Psoas muscle (tissue), 8 donors: ENCODE results near the gene PSG7. TPM values are rescaled to one million over a fixed set of nuclear protein-coding genes. Genes with fewer than 3 reads are reported as not detected.
A peak's percentile ranks its signal among the peaks of the same experiment; 100 is the strongest.
"Not testable (repeated sequence)": the region's sequence is repeated elsewhere in the genome, so short reads cannot be mapped to it uniquely, and the experiment has no call there.

Source experiments
- ATAC-seq, 4 donors: fragments of 200-7000 bp; cut with Tn5 transposase; one replicate each; pipeline ENCODE4 v1.9.1; 2020; ENCODE audit warnings: moderate library complexity in 3 of 4, mild to moderate bottlenecking in 2 of 4
- DNase-seq, 2 donors: peaks; one replicate each; pipeline ENCODE4 v3.0.0-alpha.2; 2020
- H3K27ac ChIP-seq: fragments of 200-600 bp; one replicate; pipeline ENCODE4 v1.8.0; 2022
- H3K27me3 ChIP-seq, 3 donors: fragments of 200-600 bp in 1 of 3; one replicate each; pipeline versions ENCODE4 v1.6.1 to v1.8.0; 2013 to 2022; ENCODE audit warnings: low read length in 2 of 3, mild to moderate bottlenecking in 2 of 3, moderate library complexity in 1 of 3; ENCODE audit not compliant: insufficient read depth in 3 of 3
- H3K36me3 ChIP-seq, 2 donors: fragments of 200-600 bp in 1 of 2; one replicate each; pipeline versions ENCODE4 v1.6.1 to v1.8.0; 2013 to 2022; ENCODE audit warnings: low read depth in 1 of 2, mild to moderate bottlenecking in 1 of 2, moderate library complexity in 1 of 2; ENCODE audit not compliant: insufficient read depth in 1 of 2
- H3K4me1 ChIP-seq: fragments of 200-600 bp; one replicate; pipeline ENCODE4 v1.8.0; 2022
- H3K4me3 ChIP-seq: fragments of 200-600 bp; one replicate; pipeline ENCODE4 v1.8.0; 2022; ENCODE audit warnings: mild to moderate bottlenecking
- H3K9me3 ChIP-seq: fragments of 200-600 bp; one replicate; pipeline ENCODE4 v1.8.0; 2022
- WGBS, 3 donors: extraction: QIAGEN DNeasy Blood & Tissue Kit; methylation state at CpG; one replicate each; pipeline versions ENCODE4 v1.1.6 to v1.1.7; 2013; 5-methylcytosine and 5-hydroxymethylcytosine counted together
- intact Hi-C, 2 donors: fragments of 100-400 bp; cut with DNase I; formaldehyde crosslinking; loops; one replicate each; pipeline versions ENCODE4 v1.11.0 to v1.14.2; 2022
- polyA plus RNA-seq, 3 donors: library from polyadenylated mRNA; stranded (reverse); fragments of 200-250 nt; gene quantifications; one replicate each; pipeline ENCODE4 v1.2.3, GENCODE V29; 2013
- total RNA-seq, 4 donors: library from RNA; stranded (reverse); fragmentation: NEBNext Ultra II Directional in 2 of 4; extraction: Animal tissue kit (Norgen Biotek cat#: 25700) in 2 of 4; gene quantifications; one replicate each; pipeline versions ENCODE4 v1.2.1 to v1.2.4, GENCODE V29; 2021 to 2023
- TF ChIP-seq, protein P1 (sequence below): fragments of 200-600 bp; IDR thresholded peaks from one replicate; pipeline ENCODE4 v1.8.0; 2022; ENCODE audit warnings: antibody characterized with exemption
- donor health status: healthy with polysubstance abuse.
- donor health status: DM: no; HTN: no; CAD: no; lungs with moderate emphysema.
- donor health status: Bipolar disorder and iron deficiency.
- donor health status: healthy.
- donor health status: DM: yes; HTN: yes; CAD: no.
- donor health status: DM: no; HTN: no; CAD: no.
- donor health status: DM: no; HTN: no; CAD: no.
- donor health status: DM: yes; HTN: yes; CAD: no.

The PSG7 gene
- total and polyA plus RNA-seq, 7 donors = 0.01 TPM; not detected in 6

DNA sequence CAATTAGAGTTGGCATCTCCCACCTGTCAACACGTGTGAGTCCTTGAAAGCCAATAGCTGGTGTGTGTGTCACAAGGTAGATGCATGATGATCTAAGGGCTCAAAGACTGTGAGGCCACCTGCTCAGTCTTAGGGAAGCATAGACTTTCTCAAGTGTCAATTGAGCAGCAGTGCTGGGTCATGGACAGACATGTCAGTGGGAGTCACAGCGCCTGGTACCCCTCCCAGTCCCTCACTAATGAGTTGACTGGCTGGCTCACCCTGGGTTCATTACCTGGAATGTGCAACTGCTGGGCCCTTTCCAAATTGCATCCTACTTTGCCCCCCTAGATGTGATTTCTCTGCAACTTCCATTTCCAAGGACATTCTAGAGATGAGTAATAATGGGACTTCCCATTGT, 10.2 kb downstream of the PSG7 start:
- Histone ChIP-seq H3K4me1 (no peaks in the 10 kb centered on the region), H3K27ac (no peak overlapping the region), H3K36me3 (no peaks in the 10 kb centered on the region), H3K27me3 (no peaks in the 10 kb centered on the region), H3K9me3 (no peaks in the 10 kb centered on the region), H3K4me3 (no peak overlapping the region)
- WGBS, 3 donors = 55 to 58% (median 55%) methylated on average over 2 of the region's 2 CpGs
- DNase-seq (no peak), ATAC-seq (no peak)
- TF ChIP-seq, protein P1, sequence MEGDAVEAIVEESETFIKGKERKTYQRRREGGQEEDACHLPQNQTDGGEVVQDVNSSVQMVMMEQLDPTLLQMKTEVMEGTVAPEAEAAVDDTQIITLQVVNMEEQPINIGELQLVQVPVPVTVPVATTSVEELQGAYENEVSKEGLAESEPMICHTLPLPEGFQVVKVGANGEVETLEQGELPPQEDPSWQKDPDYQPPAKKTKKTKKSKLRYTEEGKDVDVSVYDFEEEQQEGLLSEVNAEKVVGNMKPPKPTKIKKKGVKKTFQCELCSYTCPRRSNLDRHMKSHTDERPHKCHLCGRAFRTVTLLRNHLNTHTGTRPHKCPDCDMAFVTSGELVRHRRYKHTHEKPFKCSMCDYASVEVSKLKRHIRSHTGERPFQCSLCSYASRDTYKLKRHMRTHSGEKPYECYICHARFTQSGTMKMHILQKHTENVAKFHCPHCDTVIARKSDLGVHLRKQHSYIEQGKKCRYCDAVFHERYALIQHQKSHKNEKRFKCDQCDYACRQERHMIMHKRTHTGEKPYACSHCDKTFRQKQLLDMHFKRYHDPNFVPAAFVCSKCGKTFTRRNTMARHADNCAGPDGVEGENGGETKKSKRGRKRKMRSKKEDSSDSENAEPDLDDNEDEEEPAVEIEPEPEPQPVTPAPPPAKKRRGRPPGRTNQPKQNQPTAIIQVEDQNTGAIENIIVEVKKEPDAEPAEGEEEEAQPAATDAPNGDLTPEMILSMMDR = no peak
- intact Hi-C loops = no loop called here

DNA sequence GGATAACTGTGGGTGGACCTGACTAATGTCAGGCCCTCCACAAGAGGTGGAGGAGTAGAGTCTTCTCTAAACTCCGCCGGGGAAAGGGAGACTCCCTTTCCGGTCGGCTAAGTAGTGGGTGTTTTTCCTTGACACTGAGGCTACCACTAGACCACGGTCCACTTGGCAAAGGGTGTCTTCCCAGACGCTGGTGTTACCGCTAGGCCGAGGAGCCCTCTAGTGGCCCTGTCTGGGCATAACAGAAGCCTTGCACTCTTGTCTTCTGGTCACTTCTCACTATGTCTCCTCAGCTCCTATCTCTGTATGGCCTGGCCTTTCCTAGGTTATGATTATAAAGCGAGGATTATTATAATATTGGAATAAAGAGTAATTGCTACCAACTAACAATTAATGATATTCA, 13.9 kb downstream of the PSG7 start:
- peak in 1 of 2 donors; percentile 25 for DNase-seq
- H3K4me3 ChIP-seq, H3K4me1 ChIP-seq, H3K27me3 ChIP-seq, ATAC-seq, H3K27ac ChIP-seq, H3K9me3 ChIP-seq, intact Hi-C loops, H3K36me3 ChIP-seq: not testable (repeated sequence)
- WGBS, 3 donors = 38 to 46% (median 38%) methylated on average over 9 of the region's 9 CpGs

DNA sequence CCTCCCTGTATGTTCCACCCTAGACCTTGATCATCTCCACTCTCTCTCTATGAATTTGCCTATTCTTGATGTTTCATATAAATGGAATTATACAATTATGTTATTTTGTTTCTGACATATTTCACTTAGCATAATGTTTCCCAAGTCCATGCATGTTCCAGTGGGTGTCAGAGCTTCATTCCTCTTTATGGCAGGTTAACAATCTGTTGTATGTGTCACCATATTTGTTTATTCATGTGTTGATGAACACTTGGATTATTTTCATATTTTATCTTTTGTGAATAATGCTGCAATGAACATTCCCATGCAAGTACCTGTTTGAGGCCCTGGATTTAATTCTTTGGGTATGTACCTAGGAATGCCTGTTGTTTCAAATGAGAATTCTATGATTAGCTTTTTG, 16.0 kb downstream of the PSG7 start:
- intact Hi-C loops = not testable (repeated sequence)

DNA sequence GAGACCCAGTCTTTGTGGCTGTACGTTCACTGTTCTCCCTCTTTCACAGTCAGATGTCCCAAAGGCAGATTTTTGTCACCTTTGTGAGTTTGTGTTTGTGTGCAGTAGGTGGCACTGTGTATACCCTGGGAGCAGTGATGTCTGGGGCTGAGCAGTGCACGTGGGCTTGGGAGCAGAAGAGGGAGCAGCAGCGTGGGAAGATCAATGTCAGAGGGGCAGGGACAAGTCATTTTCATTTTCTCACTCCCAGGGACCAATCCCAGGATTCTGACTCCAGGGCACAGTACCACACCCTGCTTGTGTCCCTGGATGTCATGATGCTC, 17.3 kb downstream of the PSG7 start:
- Histone ChIP-seq H3K27ac (no peak overlapping the region), H3K36me3 (no peaks in the 10 kb centered on the region), H3K4me1 (no peaks in the 10 kb centered on the region), H3K27me3 (no peaks in the 10 kb centered on the region), H3K9me3 (no peaks in the 10 kb centered on the region), H3K4me3 (no peak overlapping the region)
- DNase-seq (no peak), ATAC-seq (no peak)
- intact Hi-C loops = no loop called here
- TF ChIP-seq, protein P1 = no peak
- WGBS, 3 donors = 9 to 18% (median 11%) methylated on average over 3 of the region's 3 CpGs

More for the DNA sequence above, 16.0 kb downstream of the PSG7 start:
- H3K9me3 ChIP-seq, H3K27me3 ChIP-seq, H3K4me3 ChIP-seq, H3K36me3 ChIP-seq, DNase-seq, H3K4me1 ChIP-seq, H3K27ac ChIP-seq, ATAC-seq: not testable (repeated sequence)

- ATAC-seq, H3K4me3 ChIP-seq, H3K27ac ChIP-seq, H3K27me3 ChIP-seq, intact Hi-C loops, DNase-seq, H3K4me1 ChIP-seq, H3K9me3 ChIP-seq, H3K36me3 ChIP-seq: not testable (repeated sequence)
- 61 to 74% (median 71%) methylated on average over 25 to 26 of the region's 26 CpGs for WGBS, 3 donors
Measured at GRCh38 chr19:42919070-42919756, 17.8 kb downstream of the PSG7 start.

DNA sequence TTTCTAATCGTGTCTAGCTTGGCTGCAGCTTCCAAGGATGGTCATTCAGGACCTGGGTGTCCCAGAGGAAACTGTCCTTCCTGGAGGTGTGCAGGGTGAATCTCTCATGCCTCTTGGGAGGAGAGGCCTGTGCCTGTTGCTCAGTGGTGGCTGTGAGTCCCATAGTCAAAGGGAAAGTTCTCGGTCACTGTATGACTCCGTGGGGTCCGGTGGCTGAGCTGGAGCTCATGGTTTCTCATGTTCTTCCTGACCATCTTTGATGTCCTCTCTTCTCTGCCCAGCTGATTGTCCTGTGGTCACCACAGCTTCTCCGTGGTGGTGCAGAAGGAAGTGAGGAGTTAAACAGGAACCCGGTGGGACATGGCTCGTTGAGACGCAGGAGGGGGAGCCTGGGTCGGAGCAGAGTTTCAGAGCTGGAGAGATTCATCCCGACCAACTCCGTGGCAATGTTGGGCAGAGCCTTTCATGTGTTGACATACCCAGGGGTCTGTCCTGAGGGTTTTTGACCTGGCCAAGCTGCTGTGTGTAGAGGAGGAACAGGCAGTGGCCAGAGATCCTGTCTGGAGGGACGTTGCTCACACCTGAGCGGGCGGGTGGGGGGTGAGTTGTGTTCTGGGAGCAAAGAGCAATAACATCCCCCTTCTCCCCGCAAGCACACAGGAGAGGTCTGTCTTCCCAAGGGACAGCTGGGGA, 18.5 kb downstream of the PSG7 start:
- 77 to 83% (median 78%) methylated on average over 15 of the region's 15 CpGs for WGBS, 3 donors
- H3K4me3 ChIP-seq, ATAC-seq, H3K9me3 ChIP-seq, intact Hi-C loops, H3K27me3 ChIP-seq, DNase-seq, H3K27ac ChIP-seq, H3K36me3 ChIP-seq, H3K4me1 ChIP-seq: not testable (repeated sequence)

- H3K36me3 ChIP-seq, ATAC-seq, H3K4me1 ChIP-seq, H3K4me3 ChIP-seq, H3K27me3 ChIP-seq, H3K9me3 ChIP-seq, H3K27ac ChIP-seq, DNase-seq, intact Hi-C loops: not testable (repeated sequence)
- WGBS, 3 donors = 64 to 86% (median 80%) methylated on average over 1 of the region's 1 CpG
Measured at GRCh38 chr19:42917634-42918033, 19.4 kb downstream of the PSG7 start, which contains the start of gene PSG6. TSS of gene PSG6 (minus strand) at chr19:42917894. CDS start at chr19:42917792, 102 bp downstream.

DNA sequence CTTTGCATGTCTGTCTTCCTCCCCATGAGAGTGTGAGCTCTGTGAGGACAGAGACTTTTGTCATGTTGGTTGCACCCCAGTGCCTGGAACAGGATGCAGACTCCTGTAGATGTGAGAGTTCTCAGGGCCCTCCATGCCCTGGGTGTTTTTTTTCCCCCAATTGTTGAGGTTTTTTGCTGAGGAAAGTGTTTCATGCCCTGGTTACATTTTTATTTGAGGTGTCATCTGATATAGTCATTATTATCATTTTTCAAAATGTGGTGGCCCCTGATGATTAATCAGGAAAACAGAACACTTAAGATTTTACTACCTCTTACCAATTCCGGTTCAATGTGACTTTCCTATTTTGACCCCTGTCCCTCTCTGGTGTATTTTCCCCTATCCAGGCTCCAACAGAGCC, 20.1 kb downstream of the PSG7 start:
- H3K36me3 ChIP-seq, H3K4me1 ChIP-seq, H3K9me3 ChIP-seq, intact Hi-C loops, DNase-seq, H3K4me3 ChIP-seq, H3K27me3 ChIP-seq, H3K27ac ChIP-seq, ATAC-seq: not testable (repeated sequence)
- WGBS, 3 donors = 77 to 92% (median 81%) methylated on average over 1 of the region's 1 CpG

DNA sequence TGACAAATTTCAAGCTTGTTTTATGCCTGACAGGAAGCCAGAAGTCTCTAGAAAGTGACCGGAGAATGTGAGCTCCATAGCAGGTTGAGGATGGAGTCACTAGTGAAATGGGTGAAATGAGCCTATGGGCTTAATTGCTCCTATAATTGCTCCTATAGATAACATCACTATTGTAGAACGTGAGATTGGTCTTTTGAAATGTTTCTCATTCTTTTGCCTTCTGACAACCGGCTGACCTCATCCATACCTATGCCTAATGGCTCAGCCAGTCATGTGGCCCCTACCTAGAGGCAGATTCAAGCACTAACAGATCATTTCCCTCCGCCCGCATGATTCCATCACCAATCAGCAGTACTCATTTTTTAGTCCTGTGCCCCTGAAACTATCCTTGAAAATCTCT, 23.5 kb downstream of the PSG7 start:
- intact Hi-C loops, H3K4me3 ChIP-seq, H3K36me3 ChIP-seq, H3K27ac ChIP-seq, ATAC-seq, H3K27me3 ChIP-seq, DNase-seq, H3K9me3 ChIP-seq, H3K4me1 ChIP-seq: not testable (repeated sequence)
- 80 to 84% (median 83%) methylated on average over 5 of the region's 5 CpGs for WGBS, 3 donors

DNA sequence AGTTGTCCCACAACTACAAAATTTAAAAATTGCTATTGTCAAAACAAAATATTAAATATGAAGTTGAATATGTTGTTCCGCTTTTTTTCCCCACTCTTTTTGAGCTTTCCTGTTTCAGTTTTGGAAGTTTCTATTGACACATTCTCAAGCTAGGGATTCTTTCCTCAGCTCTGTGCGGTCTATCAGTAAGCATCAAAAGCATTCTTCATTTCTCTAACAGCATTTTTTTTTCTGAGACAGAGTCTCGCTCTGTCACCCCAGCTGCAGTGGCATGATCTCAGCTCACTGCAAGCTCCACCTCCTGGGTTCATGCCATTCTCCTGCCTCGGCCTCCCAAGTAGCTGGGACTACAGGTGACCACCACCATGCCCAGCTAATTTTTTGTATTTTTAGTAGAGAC, 24.1 kb downstream of the PSG7 start:
- DNase-seq, H3K36me3 ChIP-seq, H3K27ac ChIP-seq, H3K27me3 ChIP-seq, ATAC-seq, H3K9me3 ChIP-seq, intact Hi-C loops, H3K4me3 ChIP-seq, H3K4me1 ChIP-seq: not testable (repeated sequence)
- WGBS, 3 donors = 70 to 81% (median 73%) methylated on average over 4 of the region's 4 CpGs
